ENCODE measurements around the gene KLHL33. TPM values are rescaled to one million over a fixed set of nuclear protein-coding genes. Genes with fewer than 3 reads are reported as not detected.

KLHL33 gene
- total RNA-seq, 1 experiment from 2014 or later: not detected

GRCh38 chr14:20376071-20376588 is 59.8 kb downstream of the KLHL33 start:
- BruUV-seq (replicated peaks): no TSS peak
- Histone ChIP-seq H3K36me3 (ENCODE audit: low read depth, low read length) (peaks cover 17% of the 10 kb centered on the region; the same call in 1 of the 2 replicates), H3K4me3 (ENCODE audit: low read length) (no peak overlapping the region), H3K9ac (ENCODE audit: low read length) (no peak overlapping the region), H3K9me3 (ENCODE audit: low read length) (no peaks in the 10 kb centered on the region), H3K9me2 (replicated peaks; ENCODE audit: low read length) (no peaks in the 10 kb centered on the region), H3K4me1 (ENCODE audit: insufficient read depth, low read length) (no peaks in the 10 kb centered on the region), H3K27me3 (ENCODE audit: low read length) (no peaks in the 10 kb centered on the region), H3K79me2 (ENCODE audit: low read length) (no peaks in the 10 kb centered on the region), H3K27ac (ENCODE audit: low read length) (no peak overlapping the region), H3F3A (ENCODE audit: low read length, unreplicated experiment) (no peaks in the 10 kb centered on the region), H2AFZ (ENCODE audit: low read length) (no peak overlapping the region), H3K4me2 (ENCODE audit: low read length) (no peak overlapping the region), H4K20me1 (ENCODE audit: low read length) (no peaks in the 10 kb centered on the region)
- ATAC-seq (no peak), DNase-seq (no peak)
- ChIA-PET CTCF (no interaction called here), POLR2A (ENCODE audit: unreplicated experiment) (interaction anchor here (0.6 kb wide), 1 partner anchor 56 kb away, joined by 5 read pairs; no protein-coding TSS in a partner anchor)
- intact Hi-C loops (cut with micrococcal nuclease): no loop called here
- no peak for TF ChIP-seq CTCF (conservative IDR thresholded peaks at IDR 0.05; ENCODE audit: low read depth, low read length)
- no peak for TF ChIP-seq EZH2 (IDR thresholded peaks at IDR 0.05; ENCODE audit: low read length, unreplicated experiment)
- no peak for TF ChIP-seq EZH2phosphoT487 (IDR thresholded peaks at IDR 0.05; ENCODE audit: borderline replicate concordance, low read length)

Other genes starting within 250 kb of the KLHL33 start
- not detected in 2 replicates for gene OR11G2, start 245.3 kb downstream of the KLHL33 start, total RNA-seq (2014; rRNA removed)
- not detected in 2 replicates for gene OR11H6, start 212.5 kb downstream of the KLHL33 start, total RNA-seq (2014; rRNA removed)
- gene OR11H7, start 207.2 kb downstream of the KLHL33 start, total RNA-seq (2014; rRNA removed): not detected in 2 replicates
- not detected in 2 replicates for gene OR11H4, start 196.9 kb downstream of the KLHL33 start, total RNA-seq (2014; rRNA removed)
- gene TTC5, start 130.2 kb downstream of the KLHL33 start, total RNA-seq (2014; rRNA removed): 9.8 and 23.3 TPM in 2 replicates
- 32.8 and 35.0 TPM in 2 replicates for gene CCNB1IP1, start 102.9 kb downstream of the KLHL33 start, total RNA-seq (2014; rRNA removed)
- gene PARP2, start 92.5 kb downstream of the KLHL33 start, total RNA-seq (2014; rRNA removed): 35.6 and 38.3 TPM in 2 replicates
- 8.9 and 11.7 TPM in 2 replicates for gene TEP1, start 22.7 kb downstream of the KLHL33 start, total RNA-seq (2014; rRNA removed)
- gene OSGEP, start 18.6 kb upstream of the KLHL33 start, total RNA-seq (2014; rRNA removed): 57.7 and 64.1 TPM in 2 replicates
- 147 and 189 TPM in 2 replicates for gene APEX1, start 19.1 kb upstream of the KLHL33 start, total RNA-seq (2014; rRNA removed)
- 32.9 and 35.2 TPM in 2 replicates for gene PIP4P1, start 25.3 kb upstream of the KLHL33 start, total RNA-seq (2014; rRNA removed)
- 108 and 118 TPM in 2 replicates for gene PNP, start 33.2 kb upstream of the KLHL33 start, total RNA-seq (2014; rRNA removed)
- gene RNASE10, start 69.4 kb upstream of the KLHL33 start, total RNA-seq (2014; rRNA removed): not detected in 2 replicates
- not detected in 2 replicates for gene RNASE9, start 124.9 kb upstream of the KLHL33 start, total RNA-seq (2014; rRNA removed)
- gene RNASE11, start 151.8 kb upstream of the KLHL33 start, total RNA-seq (2014; rRNA removed): not detected in 2 replicates
- not detected in 2 replicates for gene RNASE12, start 155.2 kb upstream of the KLHL33 start, total RNA-seq (2014; rRNA removed)
- gene OR6S1, start 205.5 kb upstream of the KLHL33 start, total RNA-seq (2014; rRNA removed): not detected in 2 replicates
- 5.9 and 8.5 TPM in 2 replicates for gene RNASE4, start 248.4 kb upstream of the KLHL33 start, total RNA-seq (2014; rRNA removed)